GM21423 (cell line): ENCODE data around the gene AP5S1.

Source experiments
- ATAC-seq: cut with Tn5 transposase; IDR thresholded peaks from one replicate; pipeline ENCODE4 v1.9.1; 2021; ENCODE audit warnings: mild to moderate bottlenecking, moderate library complexity; ENCODE audit not compliant: unreplicated experiment

The AP5S1 gene

DNA sequence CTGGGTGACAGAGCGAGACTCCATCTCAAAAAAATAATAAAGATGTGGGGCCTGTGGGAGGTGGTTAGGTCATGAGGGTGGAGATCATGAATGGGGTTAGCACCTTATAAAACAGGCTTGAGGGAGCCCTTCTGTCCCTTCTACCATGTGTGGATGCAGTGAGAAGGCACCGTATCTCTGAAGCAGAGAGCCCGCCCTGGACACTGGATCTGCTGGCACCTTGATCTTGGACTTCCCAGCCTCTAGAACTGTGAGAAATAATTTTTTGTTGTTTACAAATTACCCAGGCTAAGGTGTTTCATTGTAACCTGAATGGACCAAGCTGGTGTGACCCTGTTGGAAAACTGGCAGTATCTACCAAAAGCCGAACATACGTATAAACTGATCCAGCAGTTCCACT lies 53.2 kb downstream of the AP5S1 start:
- no peak for ATAC-seq

DNA sequence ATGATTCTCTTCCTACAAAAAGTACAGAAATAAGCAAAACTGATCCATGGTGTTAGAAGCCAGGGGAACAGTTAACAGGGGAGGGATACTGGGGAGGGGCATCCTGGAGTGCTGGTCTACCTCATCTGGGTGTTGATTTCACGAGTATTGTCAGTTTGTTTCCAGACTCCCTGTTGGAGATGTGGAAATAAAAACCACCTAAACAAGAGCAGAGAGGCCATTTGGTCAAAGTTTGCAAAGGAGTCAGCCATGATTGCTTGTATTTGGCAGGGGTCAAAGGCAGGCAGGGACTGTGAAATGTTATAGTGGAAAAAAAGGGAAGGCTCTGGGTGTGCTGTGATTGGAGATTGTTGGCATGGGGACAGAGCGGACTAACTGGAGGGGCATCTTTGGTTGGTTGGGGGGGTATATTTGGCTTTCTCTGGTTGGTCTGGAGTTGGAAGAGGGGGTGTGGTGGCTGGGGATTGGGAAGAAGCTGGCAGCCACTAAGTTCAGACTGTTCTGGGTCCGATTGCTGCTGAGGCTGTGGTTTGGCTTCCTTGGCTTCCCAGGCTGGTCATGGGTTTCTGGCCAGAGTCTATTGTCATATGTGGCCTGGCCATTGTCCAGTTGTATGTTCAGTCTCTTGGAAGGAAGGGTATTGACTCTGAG lies 54.0 kb downstream of the AP5S1 start:
- no peak for ATAC-seq

DNA sequence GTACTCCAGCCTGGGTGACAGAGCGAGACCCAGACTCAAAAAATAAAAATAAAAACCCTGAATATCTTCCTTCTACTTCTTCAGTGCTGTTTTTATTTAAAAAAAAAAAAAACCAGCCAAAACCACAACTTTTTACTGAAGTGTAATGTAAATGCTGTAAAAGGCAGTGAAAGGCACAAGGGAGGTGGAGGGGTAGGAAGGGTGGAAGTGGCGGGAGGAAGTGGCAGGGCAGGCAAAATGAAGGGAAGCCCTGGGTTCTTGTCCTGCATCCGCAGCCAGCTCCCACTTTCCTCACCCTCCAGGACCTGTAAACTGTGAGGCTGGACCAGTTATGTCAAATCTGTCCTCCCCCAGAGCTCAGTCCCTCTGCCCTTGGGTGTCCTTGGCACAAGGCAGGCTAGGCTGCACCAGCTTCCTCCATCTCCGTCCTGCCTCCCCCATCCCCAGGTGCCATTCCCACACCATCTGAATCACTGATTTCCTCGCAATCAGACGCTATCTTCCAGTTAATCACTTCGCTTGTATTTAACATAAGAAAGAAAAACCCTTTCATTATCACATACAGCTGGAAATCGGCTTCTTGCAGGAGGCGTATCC lies 55.1 kb downstream of the AP5S1 start:
- no peak for ATAC-seq

DNA sequence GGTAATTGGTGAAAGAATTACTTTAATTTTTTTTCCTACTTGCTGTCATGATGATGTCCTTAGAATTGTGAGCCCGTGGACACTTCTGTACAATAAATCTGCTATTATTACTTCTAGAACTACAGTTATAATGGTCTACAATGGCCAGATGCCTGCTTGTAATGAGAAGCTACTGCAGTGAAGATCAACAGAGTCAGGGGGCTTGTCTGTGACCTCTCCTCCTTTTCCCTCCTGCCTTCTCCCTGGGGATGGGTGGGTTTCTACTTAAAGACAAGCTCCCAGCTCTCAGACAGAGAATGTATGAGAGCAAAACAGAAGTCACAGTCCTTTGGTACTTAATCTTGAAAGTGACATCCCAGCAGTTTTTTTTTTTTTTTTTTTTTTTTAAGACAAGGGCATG lies 55.7 kb downstream of the AP5S1 start:
- ATAC-seq = no peak

DNA sequence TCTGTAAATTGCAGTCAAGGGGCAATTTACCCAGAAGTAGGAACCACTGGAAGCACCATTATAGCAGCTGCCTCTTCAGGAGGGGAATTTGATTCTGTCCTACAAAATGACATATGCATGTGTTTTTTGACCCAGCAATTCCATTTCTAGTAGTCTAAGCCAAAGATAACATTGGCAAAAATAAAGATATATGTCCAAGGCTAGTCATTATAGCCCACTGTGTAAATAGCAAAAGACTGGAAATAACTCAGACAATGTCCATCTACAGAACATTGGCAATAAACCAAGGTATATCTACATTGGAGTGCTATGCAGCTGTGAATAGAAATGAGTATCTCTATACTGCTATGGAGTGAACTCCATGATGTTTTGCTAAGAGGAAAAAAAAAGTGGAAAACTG lies 56.3 kb downstream of the AP5S1 start:
- no peak for ATAC-seq
